Type B pancreatic cell (in vitro differentiated cells): ENCODE data around the gene MAP3K14. TPM values are rescaled to one million over a fixed set of nuclear protein-coding genes. Genes with fewer than 3 reads are reported as not detected.
A peak's percentile ranks its signal among the peaks of the same experiment; 100 is the strongest.
"Not testable (repeated sequence)": the region's sequence is repeated elsewhere in the genome, so short reads cannot be mapped to it uniquely, and the experiment has no call there.

ENCODE experiments used
- DNase-seq: peaks from one replicate; pipeline ENCODE4 v3.0.0; 2021; ENCODE audit warnings: mixed read lengths; ENCODE audit not compliant: unreplicated experiment; ENCODE audit errors: extremely low spot score
- H3K27ac Mint-ChIP-seq: 2 replicates; pipeline ENCODE4 v1.8.0; 2021; ENCODE audit warnings: mild to moderate bottlenecking, mixed read lengths
- H3K27me3 Mint-ChIP-seq: 2 replicates; pipeline ENCODE4 v1.8.0; 2021; ENCODE audit warnings: mixed read lengths
- H3K36me3 Mint-ChIP-seq: 2 replicates; pipeline ENCODE4 v1.8.0; 2021; ENCODE audit warnings: mixed read lengths
- H3K4me1 Mint-ChIP-seq: one replicate; pipeline ENCODE4 v1.8.0; 2021; ENCODE audit warnings: mixed read lengths; ENCODE audit not compliant: unreplicated experiment
- H3K4me3 Mint-ChIP-seq: 2 replicates; pipeline ENCODE4 v1.8.0; 2021; ENCODE audit warnings: mild to moderate bottlenecking, mixed read lengths
- H3K9me3 Mint-ChIP-seq: 2 replicates; pipeline ENCODE4 v1.8.0; 2021; ENCODE audit warnings: mixed read lengths
- CTCF ChIP-seq: fragments of 200-600 bp; sonication (generic); conservative IDR thresholded peaks from 2 replicates; pipeline ENCODE4 v1.5.0; 2021; ENCODE audit warnings: antibody characterized with exemption, mild to moderate bottlenecking
- total RNA-seq: library from RNA; stranded (reverse); gene quantifications from 2 replicates; pipeline ENCODE4 v1.2.1, GENCODE V29; 2021; ENCODE audit warnings: low replicate concordance

MAP3K14 gene
- total RNA-seq, 1 donor from 2014 or later: 10.4 TPM

- TF ChIP-seq CTCF: no peak
- Mint-ChIP-seq H3K27me3 (no peaks in the 10 kb centered on the region), H3K4me3 (no peak overlapping the region), H3K27ac (no peak overlapping the region), H3K9me3 (no peaks in the 10 kb centered on the region), H3K4me1 (peaks cover 21% of the 10 kb centered on the region), H3K36me3 (peaks cover 18% of the 10 kb centered on the region)
- DNase-seq: no peak
These were observed 11.2 kb downstream of the MAP3K14 start for GRCh38 chr17:45305530-45306087.

GRCh38 chr17:45302649-45303173, 14.1 kb downstream of the MAP3K14 start:
- Mint-ChIP-seq H3K36me3 (peaks cover 18% of the 10 kb centered on the region), H3K9me3 (no peaks in the 10 kb centered on the region), H3K4me3 (no peak overlapping the region), H3K27me3 (no peaks in the 10 kb centered on the region), H3K4me1 (peaks cover 44% of the 10 kb centered on the region), H3K27ac (no peak overlapping the region)
- TF ChIP-seq CTCF: no peak
- no peak for DNase-seq

GRCh38 chr17:45302220-45302619, 14.6 kb downstream of the MAP3K14 start:
- peaks cover 39% of the 10 kb centered on the region for H3K4me1 Mint-ChIP-seq
- not testable (repeated sequence) for H3K4me3 Mint-ChIP-seq, H3K27me3 Mint-ChIP-seq, DNase-seq, H3K9me3 Mint-ChIP-seq, H3K27ac Mint-ChIP-seq
- H3K36me3 Mint-ChIP-seq: peaks cover 15% of the 10 kb centered on the region

GRCh38 chr17:45301674-45302073, 15.1 kb downstream of the MAP3K14 start:
- Mint-ChIP-seq H3K4me1 (peaks cover 39% of the 10 kb centered on the region), H3K27me3 (no peaks in the 10 kb centered on the region), H3K27ac (no peak overlapping the region), H3K4me3 (no peak overlapping the region), H3K9me3 (peaks cover 2% of the 10 kb centered on the region), H3K36me3 (peaks cover 17% of the 10 kb centered on the region)
- TF ChIP-seq CTCF: no peak
- DNase-seq: no peak

- Mint-ChIP-seq H3K4me1 (peaks cover 32% of the 10 kb centered on the region), H3K27ac (peak overlapping the region; percentile 79), H3K4me3 (no peak overlapping the region), H3K36me3 (peaks cover 19% of the 10 kb centered on the region), H3K27me3 (no peaks in the 10 kb centered on the region), H3K9me3 (peaks cover 4% of the 10 kb centered on the region)
- DNase-seq: no peak
- no peak for TF ChIP-seq CTCF
These were observed 16.6 kb downstream of the MAP3K14 start for GRCh38 chr17:45300060-45300751.

GRCh38 chr17:45299361-45299760, 17.5 kb downstream of the MAP3K14 start:
- H3K4me1 Mint-ChIP-seq: peaks cover 34% of the 10 kb centered on the region
- no peaks in the 10 kb centered on the region for H3K27me3 Mint-ChIP-seq
- peaks cover 4% of the 10 kb centered on the region for H3K9me3 Mint-ChIP-seq
- H3K36me3 Mint-ChIP-seq: peaks cover 15% of the 10 kb centered on the region
- no peak for DNase-seq
- peak overlapping the region; percentile 79 for H3K27ac Mint-ChIP-seq
- TF ChIP-seq CTCF: no peak
- peak overlapping the region; percentile 55 for H3K4me3 Mint-ChIP-seq
